Loucy (cell line): ENCODE measurements around the gene CCDC137.

Source experiments
- CTCF ChIP-seq: fragments of 200-600 bp; sonication (generic); conservative IDR thresholded peaks from 2 replicates; pipeline ENCODE4 v1.5.1; 2014; ENCODE audit warnings: mild to moderate bottlenecking, antibody characterized with exemption, low read length
- EZH2phosphoT487 ChIP-seq: fragments of 200-600 bp; IDR thresholded peaks from 2 replicates; pipeline ENCODE4 v1.6.1; 2018; ENCODE audit warnings: antibody characterized with exemption, mild to moderate bottlenecking, moderate library complexity, borderline replicate concordance

GRCh38 chr17:81703747-81704654, 37.5 kb downstream of the CCDC137 start:
- no peak for TF ChIP-seq EZH2phosphoT487
- TF ChIP-seq CTCF: no peak
